Measurements from ENCODE around the gene USP33. TPM values are rescaled to one million over a fixed set of nuclear protein-coding genes. Genes with fewer than 3 reads are reported as not detected.
"Not testable (repeated sequence)": the region's sequence is repeated elsewhere in the genome, so short reads cannot be mapped to it uniquely, and the experiment has no call there.

The USP33 gene
- total RNA-seq, 1 donor from 2014 or later, result 28.6 TPM

GRCh38 chr1:77706321-77706720 lies 53.3 kb downstream of the USP33 start:
- no peak for TF ChIP-seq CTCF (IDR thresholded peaks at IDR 0.05)

GRCh38 chr1:77704736-77705135 lies 54.9 kb downstream of the USP33 start:
- Histone ChIP-seq H3K36me3 (peaks cover 21 to 45% of the 10 kb centered on the region in 2 donors), H3K27ac (no peak overlapping the region), H3K4me3 (no peak overlapping the region), H3K4me1 (no peaks in the 10 kb centered on the region), H3K27me3 (no peaks in the 10 kb centered on the region), H3K9me3 (no peaks in the 10 kb centered on the region)
- no peak for TF ChIP-seq CTCF (IDR thresholded peaks at IDR 0.05)
- intact Hi-C loops (cut with DNase I), result no loop called here
- no peak for DNase-seq (ENCODE audit: low spot score in 2 of 2)

More at GRCh38 chr1:77706321-77706720, 53.3 kb downstream of the USP33 start:
- no peak for DNase-seq (ENCODE audit: low spot score in 2 of 2)
- Histone ChIP-seq H3K9me3 (no peaks in the 10 kb centered on the region), H3K4me1 (no peaks in the 10 kb centered on the region), H3K36me3 (peaks cover 27 to 51% of the 10 kb centered on the region in 2 donors), H3K27ac (no peak overlapping the region), H3K27me3 (no peaks in the 10 kb centered on the region), H3K4me3 (no peak overlapping the region)
- intact Hi-C loops (cut with DNase I), result no loop called here

- H3K4me3 ChIP-seq; H3K27me3 ChIP-seq; H3K4me1 ChIP-seq; H3K27ac ChIP-seq; H3K9me3 ChIP-seq; intact Hi-C loops (cut with DNase I); DNase-seq (ENCODE audit: low spot score in 2 of 2): not testable (repeated sequence)
- H3K36me3 ChIP-seq, result peaks cover 15 to 35% of the 10 kb centered on the region in 2 donors
Observed at GRCh38 chr1:77699673-77700072, 60.0 kb downstream of the USP33 start.

- Histone ChIP-seq H3K9me3 (no peaks in the 10 kb centered on the region), H3K27ac (no peak overlapping the region), H3K27me3 (no peaks in the 10 kb centered on the region), H3K4me1 (no peaks in the 10 kb centered on the region), H3K36me3 (peaks cover 25 to 53% of the 10 kb centered on the region in 2 donors), H3K4me3 (no peak overlapping the region)
- TF ChIP-seq CTCF (IDR thresholded peaks at IDR 0.05), result no peak
- intact Hi-C loops (cut with DNase I), result no loop called here
- DNase-seq (ENCODE audit: low spot score in 2 of 2), result no peak
Observed at GRCh38 chr1:77697441-77697840, 62.2 kb downstream of the USP33 start.

- intact Hi-C loops (cut with DNase I), result loop anchor here (10.0 kb wide), 1 partner anchor 1614 kb away; the partner anchor contains the start of gene ST6GALNAC3
- no peak overlapping the region for H3K27ac ChIP-seq
- DNase-seq (ENCODE audit: low spot score in 2 of 2), result no peak
- H3K9me3 ChIP-seq, result no peaks in the 10 kb centered on the region
- H3K27me3 ChIP-seq, result no peaks in the 10 kb centered on the region
- peaks cover 0 to 10% of the 10 kb centered on the region in 2 donors for H3K4me1 ChIP-seq
- no peak for TF ChIP-seq CTCF (IDR thresholded peaks at IDR 0.05)
- H3K36me3 ChIP-seq, result peaks cover 10 to 20% of the 10 kb centered on the region in 2 donors
- no peak overlapping the region for H3K4me3 ChIP-seq
Observed at GRCh38 chr1:77688939-77689338, 70.7 kb downstream of the USP33 start.

GRCh38 chr1:77687519-77687906 lies 72.1 kb downstream of the USP33 start:
- H3K9me3 ChIP-seq, result no peaks in the 10 kb centered on the region
- H3K4me1 ChIP-seq, result peaks cover 0 to 15% of the 10 kb centered on the region in 2 donors
- H3K27ac ChIP-seq, result no peak overlapping the region
- no peak for DNase-seq (ENCODE audit: low spot score in 2 of 2)
- no peaks in the 10 kb centered on the region for H3K27me3 ChIP-seq
- intact Hi-C loops (cut with DNase I), result loop anchor here (10.0 kb wide), 1 partner anchor 1613 kb away; the partner anchor contains the start of gene ST6GALNAC3
- TF ChIP-seq CTCF (IDR thresholded peaks at IDR 0.05), result peak in 1 of 3 experiments; percentile 25
- H3K36me3 ChIP-seq, result peaks cover 0 to 10% of the 10 kb centered on the region in 2 donors
- H3K4me3 ChIP-seq, result peak overlapping the region in 1 of 2 donors; percentile 47
